SJCRH30 (cell line): ENCODE measurements around the gene RNF7. TPM values are rescaled to one million over a fixed set of nuclear protein-coding genes. Genes with fewer than 3 reads are reported as not detected.
"Not testable (repeated sequence)": the region's sequence is repeated elsewhere in the genome, so short reads cannot be mapped to it uniquely, and the experiment has no call there.

Experiments
- DNase-seq, 2 experiments: peaks; one replicate each; pipeline ENCODE4 v3.0.0-alpha.2; 2015 to 2020
- H3K27ac ChIP-seq: fragments of 250-450 bp; sonication (Bioruptor Pico); 2 replicates; pipeline ENCODE4 v1.5.1; 2020; ENCODE audit warnings: mild to moderate bottlenecking, moderate library complexity
- H3K27me3 ChIP-seq: fragments of 250-450 bp; sonication (Bioruptor Pico); 2 replicates; pipeline ENCODE4 v1.5.1; 2020; ENCODE audit warnings: mild to moderate bottlenecking, moderate library complexity
- H3K36me3 ChIP-seq: fragments of 250-450 bp; sonication (Bioruptor Pico); 2 replicates; pipeline ENCODE4 v1.5.1; 2020; ENCODE audit warnings: mild to moderate bottlenecking, moderate library complexity
- H3K4me1 ChIP-seq: fragments of 250-450 bp; sonication (Bioruptor Pico); 2 replicates; pipeline ENCODE4 v1.5.1; 2020; ENCODE audit warnings: mild to moderate bottlenecking, moderate library complexity
- H3K4me3 ChIP-seq: fragments of 250-450 bp; sonication (Bioruptor Pico); 2 replicates; pipeline ENCODE4 v1.5.1; 2020; ENCODE audit warnings: mild to moderate bottlenecking, moderate library complexity
- H3K9me3 ChIP-seq: fragments of 250-450 bp; sonication (Bioruptor Pico); replicated peaks from 2 replicates; pipeline ENCODE4 v1.5.1; 2020; ENCODE audit warnings: mild to moderate bottlenecking, moderate library complexity
- total RNA-seq: library from RNA; depleted of rRNA; stranded (reverse); fragments of >200 nt; shearing (Covaris generic); gene quantifications from 2 replicates; pipeline ENCODE4 v1.2.3, GENCODE V29; 2014

RNF7 gene
- total RNA-seq, 1 experiment from 2014 or later: 46.9 TPM

GRCh38 chr3:141753399-141753798 is 15.3 kb downstream of the RNF7 start:
- Histone ChIP-seq H3K36me3 (no peaks in the 10 kb centered on the region), H3K4me3 (no peak overlapping the region), H3K27me3 (no peaks in the 10 kb centered on the region), H3K27ac (no peak overlapping the region), H3K4me1 (no peaks in the 10 kb centered on the region), H3K9me3 (no peaks in the 10 kb centered on the region)
- DNase-seq: no peak

- H3K4me3 ChIP-seq: no peak overlapping the region
- H3K4me1 ChIP-seq: no peaks in the 10 kb centered on the region
- no peaks in the 10 kb centered on the region for H3K27me3 ChIP-seq
- H3K27ac ChIP-seq: no peak overlapping the region
- no peaks in the 10 kb centered on the region for H3K9me3 ChIP-seq
- H3K36me3 ChIP-seq: no peaks in the 10 kb centered on the region
- DNase-seq: no peak
Observed at GRCh38 chr3:141754032-141754431, 15.9 kb downstream of the RNF7 start.

DNA sequence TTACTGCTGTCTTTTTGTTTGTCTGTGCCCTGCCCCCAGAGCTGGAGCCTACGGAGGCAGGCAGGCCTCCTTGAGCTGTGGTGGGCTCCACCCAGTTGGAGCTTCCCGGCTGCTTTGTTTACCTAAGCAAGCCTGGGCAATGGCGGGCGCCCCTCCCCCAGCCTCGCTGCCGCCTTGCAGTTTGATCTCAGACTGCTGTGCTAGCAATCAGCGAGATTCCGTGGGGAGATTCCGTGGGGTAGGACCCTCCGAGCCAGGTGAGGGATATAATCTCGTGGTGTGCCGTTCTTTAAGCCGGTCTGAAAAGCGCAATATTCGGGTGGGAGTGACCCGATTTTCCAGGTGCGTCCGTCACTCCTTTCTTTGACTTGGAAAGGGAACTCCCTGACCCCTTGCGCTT is 24.5 kb downstream of the RNF7 start:
- H3K4me3 ChIP-seq, H3K27me3 ChIP-seq, H3K9me3 ChIP-seq, H3K36me3 ChIP-seq, DNase-seq, H3K27ac ChIP-seq: not testable (repeated sequence)
- peaks cover 11% of the 10 kb centered on the region for H3K4me1 ChIP-seq

DNA sequence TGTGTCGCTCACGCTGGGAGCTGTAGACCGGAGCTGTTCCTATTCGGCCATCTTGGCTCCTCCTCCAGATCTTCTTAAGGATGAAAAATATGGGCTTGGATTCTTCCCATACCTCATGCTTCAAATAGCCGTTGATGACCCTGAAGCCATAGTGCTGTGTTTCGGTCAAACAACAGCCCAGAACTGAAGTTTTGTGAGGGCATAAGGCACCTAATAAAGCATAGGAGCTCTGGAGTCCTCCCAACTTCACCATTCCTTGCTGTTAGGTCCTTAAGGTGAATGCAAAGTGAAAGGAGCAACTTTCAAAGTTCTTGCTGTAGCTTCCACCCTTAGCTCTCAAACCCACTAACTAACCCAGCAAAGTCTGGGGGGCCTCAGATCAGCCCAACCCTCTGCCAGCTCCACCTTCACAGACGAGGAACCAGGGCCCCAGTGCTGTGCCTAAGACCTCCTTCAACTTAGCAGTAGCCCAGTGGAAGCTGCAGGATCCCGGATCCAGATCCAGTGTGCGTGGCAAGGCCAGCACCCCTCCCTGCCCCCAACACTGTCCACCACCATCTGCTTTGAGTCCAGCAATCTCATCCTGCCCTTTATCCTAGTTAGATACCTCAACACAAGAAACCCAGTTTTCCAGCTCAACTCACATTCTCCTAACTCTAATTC is 25.1 kb downstream of the RNF7 start, which contains the start of gene GRK7:
Gene GRK7, plus strand, starts transcription at position 321 of the 663 bp plus-strand sequence. CDS start 14,877 bp downstream, outside the sequence.
- Histone ChIP-seq H3K4me1 (peaks cover 11% of the 10 kb centered on the region), H3K4me3 (no peak within 1 kb of the TSS), H3K9me3 (no peaks in the 10 kb centered on the region), H3K27ac (no peak within 1 kb of the TSS), H3K27me3 (no peaks in the 10 kb centered on the region), H3K36me3 (no peaks in the 10 kb centered on the region)
- no peak for DNase-seq

DNA sequence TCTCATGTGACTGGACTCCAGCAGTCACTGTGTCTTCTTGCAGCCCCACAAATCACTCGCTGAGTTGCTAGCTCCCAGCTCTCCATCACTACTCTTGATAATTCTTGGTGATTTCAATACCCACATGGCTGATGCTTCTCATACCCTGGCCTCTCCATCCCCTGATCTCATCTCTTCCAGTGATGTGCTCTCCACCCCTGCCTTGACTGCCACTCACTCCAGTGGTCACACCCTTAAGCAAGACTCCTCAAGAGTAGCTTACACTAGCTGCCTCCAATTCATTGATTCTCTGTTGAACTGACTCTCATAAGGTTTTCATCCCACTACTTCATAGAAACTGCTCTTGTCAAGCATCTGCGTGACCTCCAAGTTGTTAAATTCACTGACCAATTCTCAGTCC is 25.9 kb downstream of the RNF7 start:
- no peak overlapping the region for H3K27ac ChIP-seq
- DNase-seq: no peak
- H3K27me3 ChIP-seq: no peaks in the 10 kb centered on the region
- H3K4me1 ChIP-seq: peaks cover 11% of the 10 kb centered on the region
- H3K36me3 ChIP-seq: no peaks in the 10 kb centered on the region
- H3K4me3 ChIP-seq: no peak overlapping the region
- H3K9me3 ChIP-seq: no peaks in the 10 kb centered on the region

GRCh38 chr3:141764465-141764864 is 26.4 kb downstream of the RNF7 start:
- no peak for DNase-seq
- Histone ChIP-seq H3K27me3 (no peaks in the 10 kb centered on the region), H3K36me3 (no peaks in the 10 kb centered on the region), H3K4me3 (no peak overlapping the region), H3K9me3 (no peaks in the 10 kb centered on the region), H3K4me1 (peaks cover 11% of the 10 kb centered on the region), H3K27ac (peak overlapping the region; percentile 5; the same call in 1 of the 2 replicates)

GRCh38 chr3:141764986-141765385 is 26.9 kb downstream of the RNF7 start:
- Histone ChIP-seq H3K9me3 (no peaks in the 10 kb centered on the region), H3K4me3 (no peak overlapping the region), H3K4me1 (peaks cover 11% of the 10 kb centered on the region), H3K27me3 (no peaks in the 10 kb centered on the region), H3K36me3 (no peaks in the 10 kb centered on the region), H3K27ac (peak overlapping the region; percentile 5; the same call in 1 of the 2 replicates)
- DNase-seq: peak; percentile 66 to 77

DNA sequence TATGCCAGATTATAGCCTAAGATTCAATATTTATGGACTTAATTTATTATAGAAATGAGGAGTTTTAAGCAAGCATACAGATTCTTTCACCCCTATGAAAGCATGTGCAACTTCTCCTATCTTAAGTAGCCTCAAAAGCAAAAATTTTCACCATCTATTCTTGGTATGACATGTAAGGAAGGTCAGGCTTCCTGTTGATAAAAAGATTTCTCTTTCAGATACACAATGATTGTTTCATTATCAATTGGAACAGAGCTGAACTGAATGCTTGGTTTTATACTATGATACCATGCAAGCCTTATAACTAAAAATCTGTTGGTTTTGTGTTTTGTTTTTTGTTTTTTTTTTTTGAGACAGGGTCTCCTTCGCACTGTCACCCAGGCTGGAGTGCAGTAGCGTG is 29.0 kb downstream of the RNF7 start:
- Histone ChIP-seq H3K9me3 (no peaks in the 10 kb centered on the region), H3K27me3 (no peaks in the 10 kb centered on the region)

DNA sequence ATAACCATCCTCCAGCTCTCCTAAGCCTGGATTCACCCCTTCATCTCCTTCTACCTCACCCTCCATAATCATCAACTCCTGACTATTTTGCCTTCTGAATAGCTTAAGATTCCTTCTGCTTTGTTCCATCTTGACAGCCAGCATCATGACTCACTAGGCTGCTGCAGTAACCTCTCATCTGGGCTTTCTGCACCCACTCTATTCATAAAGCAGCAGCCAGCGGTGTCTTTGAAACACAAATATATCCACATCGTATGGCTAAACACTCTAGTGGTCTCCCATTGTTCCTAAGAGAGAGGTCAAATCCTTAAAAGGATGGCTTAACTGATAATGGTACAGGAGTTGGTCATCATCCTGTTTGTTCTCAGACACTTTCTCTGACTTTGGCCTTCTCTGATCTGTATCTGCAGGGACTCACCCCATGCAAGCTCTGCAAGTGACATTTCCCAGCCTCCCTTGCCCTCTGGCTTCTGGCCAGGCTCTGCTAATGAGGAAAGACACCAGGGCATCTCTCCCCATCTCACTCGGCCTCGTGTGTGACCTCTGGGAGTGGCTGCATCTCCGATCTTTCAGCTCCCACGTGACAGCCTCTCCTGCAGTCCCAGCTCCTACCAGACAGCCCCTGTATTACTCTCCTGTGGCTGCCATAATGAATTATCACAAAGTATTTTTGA is 31.3 kb downstream of the RNF7 start:
- Histone ChIP-seq H3K27me3 (no peaks in the 10 kb centered on the region), H3K4me3 (no peak overlapping the region), H3K9me3 (no peaks in the 10 kb centered on the region), H3K36me3 (no peaks in the 10 kb centered on the region), H3K4me1 (peaks cover 10% of the 10 kb centered on the region), H3K27ac (no peak overlapping the region)
- DNase-seq: no peak

More for the DNA sequence above, 29.0 kb downstream of the RNF7 start:
- H3K36me3 ChIP-seq: no peaks in the 10 kb centered on the region
- peaks cover 11% of the 10 kb centered on the region for H3K4me1 ChIP-seq
- DNase-seq: no peak
- H3K4me3 ChIP-seq: no peak overlapping the region
- H3K27ac ChIP-seq: no peak overlapping the region

- no peak for DNase-seq
- H3K27me3 ChIP-seq: no peaks in the 10 kb centered on the region
- H3K9me3 ChIP-seq: no peaks in the 10 kb centered on the region
Observed at GRCh38 chr3:141773676-141774075, 35.6 kb downstream of the RNF7 start.

DNA sequence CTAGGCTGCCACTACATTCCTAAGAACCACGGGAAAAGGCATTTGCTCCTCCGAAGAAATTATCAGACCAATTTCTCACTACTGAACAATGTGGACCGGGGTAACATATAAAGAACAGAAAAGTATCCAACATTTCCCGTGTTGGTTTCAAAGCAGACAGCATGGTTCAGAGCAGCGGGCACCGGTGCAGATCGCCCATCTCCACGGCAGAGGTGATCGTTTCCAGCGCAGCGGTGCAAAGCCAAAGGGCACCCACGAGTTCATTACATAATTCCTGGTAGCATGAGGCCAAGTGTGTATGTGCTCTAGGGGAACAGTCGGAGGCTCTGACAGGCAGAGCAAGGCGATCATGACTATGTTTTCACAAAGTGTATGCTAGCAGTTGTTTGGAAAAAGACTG is 38.3 kb downstream of the RNF7 start:
- Histone ChIP-seq H3K4me1 (no peaks in the 10 kb centered on the region), H3K9me3 (no peaks in the 10 kb centered on the region), H3K27me3 (no peaks in the 10 kb centered on the region)

More at GRCh38 chr3:141773676-141774075, 35.6 kb downstream of the RNF7 start:
- H3K4me3 ChIP-seq: no peak overlapping the region
- H3K27ac ChIP-seq: no peak overlapping the region
- no peaks in the 10 kb centered on the region for H3K4me1 ChIP-seq
- no peaks in the 10 kb centered on the region for H3K36me3 ChIP-seq

DNA sequence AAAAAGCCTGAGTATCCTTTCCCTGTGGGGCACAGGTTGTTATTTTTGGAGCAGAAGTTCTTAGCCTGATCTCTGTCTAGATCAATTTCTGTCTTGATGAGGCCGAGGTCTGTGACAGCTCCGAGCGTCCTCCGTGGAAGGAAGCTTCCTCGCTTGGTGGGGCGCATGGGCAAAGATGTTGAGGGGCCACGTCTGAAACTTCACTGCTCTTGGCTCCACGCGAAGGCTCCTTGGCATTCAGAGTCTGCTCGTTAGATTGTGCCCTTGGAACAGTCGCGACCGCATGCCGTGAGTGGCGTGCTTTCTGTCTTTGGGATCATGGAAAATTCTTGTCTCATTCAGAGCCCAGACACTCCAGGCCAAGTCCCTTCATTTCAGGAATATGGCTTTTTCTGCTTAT is 38.8 kb downstream of the RNF7 start:
- no peak overlapping the region for H3K4me3 ChIP-seq
- no peaks in the 10 kb centered on the region for H3K36me3 ChIP-seq
- H3K9me3 ChIP-seq: no peaks in the 10 kb centered on the region
- no peaks in the 10 kb centered on the region for H3K27me3 ChIP-seq
- DNase-seq: no peak
- H3K27ac ChIP-seq: no peak overlapping the region
- H3K4me1 ChIP-seq: no peaks in the 10 kb centered on the region

More for the DNA sequence above, 38.3 kb downstream of the RNF7 start:
- Histone ChIP-seq H3K36me3 (no peaks in the 10 kb centered on the region), H3K4me3 (no peak overlapping the region), H3K27ac (no peak overlapping the region)
- no peak for DNase-seq

- Histone ChIP-seq H3K9me3 (no peaks in the 10 kb centered on the region), H3K27me3 (no peaks in the 10 kb centered on the region), H3K36me3 (no peaks in the 10 kb centered on the region), H3K4me3 (no peak overlapping the region), H3K4me1 (no peaks in the 10 kb centered on the region), H3K27ac (no peak overlapping the region)
- DNase-seq: no peak
Observed at GRCh38 chr3:141777957-141778813, 40.1 kb downstream of the RNF7 start.

DNA sequence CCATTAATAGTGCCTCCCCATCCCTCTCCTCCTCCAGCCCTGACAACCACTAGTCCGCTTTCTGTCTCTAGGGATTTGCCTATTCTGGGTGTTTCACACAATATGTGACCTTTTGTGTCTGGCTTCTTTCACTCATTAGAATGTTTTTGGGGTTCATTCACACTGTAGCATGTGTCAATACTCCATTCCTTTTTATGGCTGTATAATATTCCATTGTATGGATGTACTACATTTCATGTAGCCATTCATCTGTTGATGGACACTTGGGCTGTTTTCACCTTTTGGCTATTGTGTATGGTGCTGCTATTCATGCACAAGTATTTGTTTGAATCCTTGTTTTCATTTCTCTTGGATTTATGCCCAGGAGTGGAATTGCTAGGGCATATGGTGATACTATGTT is 41.6 kb downstream of the RNF7 start:
- no peaks in the 10 kb centered on the region for H3K36me3 ChIP-seq
- DNase-seq: no peak
- H3K27ac ChIP-seq: no peak overlapping the region
- H3K9me3 ChIP-seq: no peaks in the 10 kb centered on the region
- no peaks in the 10 kb centered on the region for H3K4me1 ChIP-seq
- no peak overlapping the region for H3K4me3 ChIP-seq
- no peaks in the 10 kb centered on the region for H3K27me3 ChIP-seq

GRCh38 chr3:141782386-141782932 is 44.4 kb downstream of the RNF7 start:
- Histone ChIP-seq H3K27ac (no peak overlapping the region), H3K36me3 (no peaks in the 10 kb centered on the region), H3K4me3 (no peak overlapping the region), H3K27me3 (no peaks in the 10 kb centered on the region), H3K4me1 (no peaks in the 10 kb centered on the region), H3K9me3 (no peaks in the 10 kb centered on the region)
- peak in 1 of 2 experiments; percentile 28 for DNase-seq
